ENCODE results near the gene G6PC1. TPM values are rescaled to one million over a fixed set of nuclear protein-coding genes. Genes with fewer than 3 reads are reported as not detected.
"Not testable (repeated sequence)": the region's sequence is repeated elsewhere in the genome, so short reads cannot be mapped to it uniquely, and the experiment has no call there.

The G6PC1 gene
- total RNA-seq, 2 donors from 2014 or later, result not detected

DNA sequence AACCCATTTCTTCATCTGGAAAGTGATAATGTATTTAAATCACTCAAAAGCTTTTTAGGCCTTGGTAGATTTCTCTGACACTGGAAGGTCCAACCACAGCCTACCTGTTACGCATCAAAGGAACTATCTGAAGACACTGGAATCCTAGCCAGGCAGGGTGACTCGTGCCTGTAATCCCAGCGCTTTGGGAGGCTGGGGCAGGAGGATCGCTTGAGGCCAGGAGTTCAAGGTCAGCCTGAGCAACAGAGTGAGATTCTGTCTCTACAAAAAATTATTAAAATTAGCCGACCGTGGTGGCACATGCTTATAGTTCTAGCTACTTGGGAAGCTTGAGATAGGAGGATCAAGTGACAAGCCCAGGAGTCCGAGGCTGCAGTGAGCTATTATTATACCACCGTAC lies 18.4 kb upstream of the G6PC1 start:
- TF ChIP-seq, protein P1, sequence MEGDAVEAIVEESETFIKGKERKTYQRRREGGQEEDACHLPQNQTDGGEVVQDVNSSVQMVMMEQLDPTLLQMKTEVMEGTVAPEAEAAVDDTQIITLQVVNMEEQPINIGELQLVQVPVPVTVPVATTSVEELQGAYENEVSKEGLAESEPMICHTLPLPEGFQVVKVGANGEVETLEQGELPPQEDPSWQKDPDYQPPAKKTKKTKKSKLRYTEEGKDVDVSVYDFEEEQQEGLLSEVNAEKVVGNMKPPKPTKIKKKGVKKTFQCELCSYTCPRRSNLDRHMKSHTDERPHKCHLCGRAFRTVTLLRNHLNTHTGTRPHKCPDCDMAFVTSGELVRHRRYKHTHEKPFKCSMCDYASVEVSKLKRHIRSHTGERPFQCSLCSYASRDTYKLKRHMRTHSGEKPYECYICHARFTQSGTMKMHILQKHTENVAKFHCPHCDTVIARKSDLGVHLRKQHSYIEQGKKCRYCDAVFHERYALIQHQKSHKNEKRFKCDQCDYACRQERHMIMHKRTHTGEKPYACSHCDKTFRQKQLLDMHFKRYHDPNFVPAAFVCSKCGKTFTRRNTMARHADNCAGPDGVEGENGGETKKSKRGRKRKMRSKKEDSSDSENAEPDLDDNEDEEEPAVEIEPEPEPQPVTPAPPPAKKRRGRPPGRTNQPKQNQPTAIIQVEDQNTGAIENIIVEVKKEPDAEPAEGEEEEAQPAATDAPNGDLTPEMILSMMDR (IDR thresholded peaks at IDR 0.05), result no peak
- Histone ChIP-seq H3K27me3 (replicated peaks; ENCODE audit: insufficient read depth) (no peaks in the 10 kb centered on the region), H3K36me3 (no peaks in the 10 kb centered on the region), H3K9me3 (no peaks in the 10 kb centered on the region), H3K27ac (no peak overlapping the region), H3K4me3 (no peak overlapping the region), H3K4me1 (ENCODE audit: control insufficient read depth in 1 of 2, low read depth in 2 of 2) (no peaks in the 10 kb centered on the region)
- DNase-seq (ENCODE audit: low spot score) (no peak), ATAC-seq (ENCODE audit: insufficient number of reproducible peaks, low FRiP score, low read depth) (no peak)

DNA sequence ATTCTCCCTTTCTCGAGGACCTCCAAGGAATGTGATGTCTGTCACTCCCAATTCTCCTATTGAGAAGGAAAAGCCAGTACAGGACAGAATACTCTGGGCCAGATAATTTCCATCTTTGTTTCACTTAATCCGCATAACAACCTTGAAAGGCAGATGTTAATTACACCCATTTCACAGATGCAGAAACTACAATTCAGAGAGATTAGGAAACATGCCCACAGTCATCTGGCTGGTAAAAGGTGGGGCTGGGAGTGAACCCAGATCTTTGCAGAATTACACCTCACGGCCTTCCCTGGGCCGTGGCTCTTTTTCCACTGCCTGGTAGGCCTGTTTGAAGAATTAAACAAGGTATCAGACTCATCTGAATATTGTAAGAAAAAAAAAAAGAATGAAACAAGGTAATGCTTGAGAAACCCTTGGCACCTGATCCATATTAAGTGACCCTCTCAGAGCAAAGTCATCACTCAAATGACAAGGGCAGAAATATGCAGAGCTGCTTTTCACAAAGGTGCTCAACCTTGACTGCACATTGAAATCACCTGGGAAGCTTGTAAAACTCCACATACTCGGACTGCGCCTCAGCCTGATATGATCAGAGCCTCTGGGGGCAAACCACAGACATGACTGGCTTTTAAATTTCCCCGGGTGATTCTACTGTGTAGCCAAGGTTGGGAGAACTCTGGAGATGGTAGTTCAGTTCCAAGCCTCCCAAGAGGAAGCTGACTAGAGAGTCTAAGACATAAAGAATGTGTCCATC lies 16.6 kb upstream of the G6PC1 start:
- no peaks in the 10 kb centered on the region for H3K4me1 ChIP-seq (ENCODE audit: control insufficient read depth in 1 of 2, low read depth in 2 of 2)
- H3K27ac ChIP-seq, result no peak overlapping the region
- no peaks in the 10 kb centered on the region for H3K27me3 ChIP-seq (replicated peaks; ENCODE audit: insufficient read depth)
- no peaks in the 10 kb centered on the region for H3K9me3 ChIP-seq
- H3K4me3 ChIP-seq, result no peak overlapping the region
- TF ChIP-seq, protein P1 (IDR thresholded peaks at IDR 0.05), result no peak
- no peak for DNase-seq (ENCODE audit: low spot score)
- ATAC-seq (ENCODE audit: insufficient number of reproducible peaks, low FRiP score, low read depth), result no peak
- H3K36me3 ChIP-seq, result no peaks in the 10 kb centered on the region

DNA sequence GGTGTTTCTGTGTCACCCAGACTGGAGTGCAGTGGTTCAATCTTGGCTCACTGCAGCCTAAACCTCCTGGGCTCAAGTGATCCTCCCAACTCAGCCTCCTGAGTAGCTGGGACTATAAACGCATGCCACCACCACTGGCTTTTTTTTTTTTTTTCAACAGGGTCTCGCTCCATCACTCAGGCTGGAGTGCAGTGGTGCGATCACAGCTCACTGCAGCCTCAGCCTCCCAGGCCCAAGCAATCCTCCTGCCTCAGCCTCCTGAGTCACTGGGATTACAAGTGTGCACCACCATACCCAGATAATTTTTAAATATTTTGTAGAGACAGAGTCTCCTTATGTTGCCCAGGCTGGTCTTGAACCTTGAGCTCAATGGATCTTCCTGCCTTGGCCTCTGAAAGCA lies 14.8 kb upstream of the G6PC1 start:
- H3K4me3 ChIP-seq; H3K9me3 ChIP-seq; H3K27ac ChIP-seq; H3K36me3 ChIP-seq; H3K4me1 ChIP-seq (ENCODE audit: control insufficient read depth in 1 of 2, low read depth in 2 of 2); DNase-seq (ENCODE audit: low spot score); ATAC-seq (ENCODE audit: insufficient number of reproducible peaks, low FRiP score, low read depth); H3K27me3 ChIP-seq (replicated peaks; ENCODE audit: insufficient read depth): not testable (repeated sequence)

DNA sequence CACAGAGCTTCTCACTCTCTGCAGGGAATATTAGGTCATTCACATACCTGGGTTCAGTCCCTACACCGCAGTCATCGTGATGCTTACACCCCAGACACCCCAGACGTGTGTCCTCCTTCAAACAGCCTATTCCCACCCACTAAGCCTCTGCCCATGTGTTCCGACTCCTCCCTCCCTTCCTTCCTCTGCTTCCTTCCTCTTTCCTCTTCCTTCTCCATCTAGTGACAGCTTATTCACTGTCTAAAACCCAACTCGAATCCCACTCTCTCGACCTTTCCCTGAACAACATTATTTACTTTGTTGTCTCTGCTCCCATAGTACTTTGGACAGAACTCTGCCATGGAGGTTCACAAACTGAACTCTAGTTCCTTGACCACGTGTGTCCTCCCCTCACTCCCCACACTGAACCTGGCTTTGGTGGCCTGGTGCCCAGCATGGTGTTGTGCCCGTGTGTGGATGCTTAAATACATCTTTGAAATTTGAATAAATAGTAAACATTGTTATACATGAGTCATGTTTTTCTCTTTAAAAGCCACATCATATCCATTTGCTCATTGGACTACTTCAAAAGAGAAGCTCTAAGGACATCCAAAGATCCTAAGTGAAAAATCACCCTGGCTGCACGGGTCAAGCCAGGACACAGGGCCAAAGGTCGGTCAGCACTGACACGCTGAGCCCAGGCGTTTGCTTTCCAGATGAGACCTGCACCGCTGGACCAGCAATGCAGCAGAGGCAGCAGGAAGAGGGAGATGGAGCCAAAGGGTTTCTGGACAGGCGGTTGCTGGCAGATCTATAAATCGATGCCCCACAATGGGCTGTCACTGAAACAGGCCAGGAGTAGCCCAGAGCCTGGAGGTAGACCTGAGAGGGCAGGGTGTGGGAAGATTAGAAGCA lies 14.1 kb upstream of the G6PC1 start:
- H3K27ac ChIP-seq, result no peak overlapping the region
- ATAC-seq (ENCODE audit: insufficient number of reproducible peaks, low FRiP score, low read depth) (no peak), DNase-seq (ENCODE audit: low spot score) (no peak)
- H3K4me1 ChIP-seq (ENCODE audit: control insufficient read depth in 1 of 2, low read depth in 2 of 2), result peaks cover 4 to 8% of the 10 kb centered on the region in 2 donors
- TF ChIP-seq, protein P1 (IDR thresholded peaks at IDR 0.05), result no peak
- H3K36me3 ChIP-seq, result no peaks in the 10 kb centered on the region
- no peak overlapping the region for H3K4me3 ChIP-seq
- H3K9me3 ChIP-seq, result no peaks in the 10 kb centered on the region
- no peaks in the 10 kb centered on the region for H3K27me3 ChIP-seq (replicated peaks; ENCODE audit: insufficient read depth)

DNA sequence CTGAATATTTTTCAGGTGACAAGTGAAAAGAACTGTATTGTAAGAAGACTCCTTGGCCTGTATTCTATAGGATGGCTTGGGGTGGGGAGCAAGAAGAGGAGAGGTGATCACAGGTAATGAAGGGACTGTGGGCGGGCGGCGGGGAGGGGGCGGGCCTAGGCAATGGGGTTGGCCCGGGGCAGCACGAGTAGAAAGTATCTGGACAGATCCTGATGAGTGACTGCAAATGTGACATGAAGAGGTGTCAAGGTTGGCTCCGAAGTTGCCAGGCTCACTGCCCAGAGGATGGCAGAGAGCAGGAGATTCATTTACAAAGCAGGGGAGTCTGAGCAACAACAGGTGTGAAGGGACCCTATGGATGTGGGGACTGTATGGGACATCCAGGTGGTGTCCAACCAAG lies 10.8 kb upstream of the G6PC1 start:
- ATAC-seq (ENCODE audit: insufficient number of reproducible peaks, low FRiP score, low read depth), result no peak
- DNase-seq (ENCODE audit: low spot score), result no peak
- H3K36me3 ChIP-seq, result no peaks in the 10 kb centered on the region
- H3K27ac ChIP-seq, result no peak overlapping the region
- TF ChIP-seq, protein P1 (IDR thresholded peaks at IDR 0.05), result no peak
- H3K4me1 ChIP-seq (ENCODE audit: control insufficient read depth in 1 of 2, low read depth in 2 of 2), result peaks cover 33 to 41% of the 10 kb centered on the region in 2 donors
- H3K9me3 ChIP-seq, result no peaks in the 10 kb centered on the region
- no peak overlapping the region for H3K4me3 ChIP-seq
- no peaks in the 10 kb centered on the region for H3K27me3 ChIP-seq (replicated peaks; ENCODE audit: insufficient read depth)
